Islet precursor cell (in vitro differentiated cells): Measurements from ENCODE around the gene DDAH1.
A peak's percentile ranks its signal among the peaks of the same experiment; 100 is the strongest.

Experiments
- DNase-seq: peaks from one replicate; pipeline ENCODE4 v3.0.0-alpha.2; 2018

The DDAH1 gene

GRCh38 chr1:85295654-85296053 lies 169.3 kb downstream of the DDAH1 start:
- DNase-seq, result no peak

GRCh38 chr1:85295006-85295431 lies 169.9 kb downstream of the DDAH1 start:
- DNase-seq, result no peak

- no peak for DNase-seq
These were observed 174.1 kb downstream of the DDAH1 start for GRCh38 chr1:85290826-85291225.

GRCh38 chr1:85289848-85290335 lies 175.1 kb downstream of the DDAH1 start:
- no peak for DNase-seq

- peak; percentile 79 for DNase-seq
These were observed 175.6 kb downstream of the DDAH1 start for GRCh38 chr1:85289207-85289847.

- no peak for DNase-seq
These were observed 180.8 kb downstream of the DDAH1 start for GRCh38 chr1:85284202-85284601.

GRCh38 chr1:85283475-85284199 lies 181.3 kb downstream of the DDAH1 start:
- no peak for DNase-seq

- DNase-seq, result no peak
These were observed 182.5 kb downstream of the DDAH1 start for GRCh38 chr1:85282424-85282823.

GRCh38 chr1:85280636-85281035 lies 184.3 kb downstream of the DDAH1 start:
- DNase-seq, result no peak

GRCh38 chr1:85279458-85280080 lies 185.4 kb downstream of the DDAH1 start:
- no peak for DNase-seq

GRCh38 chr1:85278853-85279314 lies 186.1 kb downstream of the DDAH1 start:
- DNase-seq, result peak; percentile 75

- DNase-seq, result no peak
These were observed 187.2 kb downstream of the DDAH1 start for GRCh38 chr1:85277802-85278201.

GRCh38 chr1:85276978-85277639 lies 187.8 kb downstream of the DDAH1 start:
- no peak for DNase-seq

- DNase-seq, result peak; percentile 99
These were observed 188.6 kb downstream of the DDAH1 start, which contains the start of gene BCL10 for GRCh38 chr1:85276215-85276977. Gene BCL10 (minus strand): TSS chr1:85276632. CDS start chr1:85276352, 280 bp downstream.

- DNase-seq, result no peak
These were observed 189.2 kb downstream of the DDAH1 start for GRCh38 chr1:85275701-85276214.

- DNase-seq, result no peak
These were observed 189.9 kb downstream of the DDAH1 start for GRCh38 chr1:85274969-85275453.

- DNase-seq, result no peak
These were observed 191.6 kb downstream of the DDAH1 start for GRCh38 chr1:85273397-85273796.

GRCh38 chr1:85268801-85269585 lies 196.0 kb downstream of the DDAH1 start:
- DNase-seq, result no peak
